Measurements from ENCODE around the gene ZIC2.
"Not testable (repeated sequence)": the region's sequence is repeated elsewhere in the genome, so short reads cannot be mapped to it uniquely, and the experiment has no call there.

- not testable (repeated sequence) for TF ChIP-seq EZH2 (IDR thresholded peaks at IDR 0.05; ENCODE audit: low read length, missing control alignments)
- TF ChIP-seq, protein P1, sequence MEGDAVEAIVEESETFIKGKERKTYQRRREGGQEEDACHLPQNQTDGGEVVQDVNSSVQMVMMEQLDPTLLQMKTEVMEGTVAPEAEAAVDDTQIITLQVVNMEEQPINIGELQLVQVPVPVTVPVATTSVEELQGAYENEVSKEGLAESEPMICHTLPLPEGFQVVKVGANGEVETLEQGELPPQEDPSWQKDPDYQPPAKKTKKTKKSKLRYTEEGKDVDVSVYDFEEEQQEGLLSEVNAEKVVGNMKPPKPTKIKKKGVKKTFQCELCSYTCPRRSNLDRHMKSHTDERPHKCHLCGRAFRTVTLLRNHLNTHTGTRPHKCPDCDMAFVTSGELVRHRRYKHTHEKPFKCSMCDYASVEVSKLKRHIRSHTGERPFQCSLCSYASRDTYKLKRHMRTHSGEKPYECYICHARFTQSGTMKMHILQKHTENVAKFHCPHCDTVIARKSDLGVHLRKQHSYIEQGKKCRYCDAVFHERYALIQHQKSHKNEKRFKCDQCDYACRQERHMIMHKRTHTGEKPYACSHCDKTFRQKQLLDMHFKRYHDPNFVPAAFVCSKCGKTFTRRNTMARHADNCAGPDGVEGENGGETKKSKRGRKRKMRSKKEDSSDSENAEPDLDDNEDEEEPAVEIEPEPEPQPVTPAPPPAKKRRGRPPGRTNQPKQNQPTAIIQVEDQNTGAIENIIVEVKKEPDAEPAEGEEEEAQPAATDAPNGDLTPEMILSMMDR (conservative IDR thresholded peaks at IDR 0.05 in 1 of 2, IDR thresholded peaks at IDR 0.05 in 1 of 2; ENCODE audit: low read depth in 1 of 2, low read length in 2 of 2) = not testable (repeated sequence)
These were observed 36.1 kb upstream of the ZIC2 start for GRCh38 chr13:99945515-99945914.

All from fibroblast of lung (primary cell).